HL-60 (cell line): ENCODE results near the gene MCM7.

Experiments used
- POLR2AphosphoS5 ChIP-seq: IDR thresholded peaks from 2 replicates; pipeline ENCODE4 v1.6.1; 2012; ENCODE audit warnings: low read depth
- SPI1 ChIP-seq: IDR thresholded peaks from 2 replicates; pipeline ENCODE4 v1.6.1; 2012; ENCODE audit warnings: low read depth, mild to moderate bottlenecking, borderline replicate concordance
- TF ChIP-seq, protein P1 (sequence below): IDR thresholded peaks from one replicate; pipeline ENCODE4 v1.5.1; 2011; ENCODE audit warnings: low read length, control low read depth, inconsistent platforms; ENCODE audit not compliant: insufficient read depth
- TF ChIP-seq, protein P2 (sequence below): IDR thresholded peaks from 2 replicates; pipeline ENCODE4 v1.6.1; 2012; ENCODE audit warnings: low read depth; ENCODE audit not compliant: insufficient replicate concordance

DNA sequence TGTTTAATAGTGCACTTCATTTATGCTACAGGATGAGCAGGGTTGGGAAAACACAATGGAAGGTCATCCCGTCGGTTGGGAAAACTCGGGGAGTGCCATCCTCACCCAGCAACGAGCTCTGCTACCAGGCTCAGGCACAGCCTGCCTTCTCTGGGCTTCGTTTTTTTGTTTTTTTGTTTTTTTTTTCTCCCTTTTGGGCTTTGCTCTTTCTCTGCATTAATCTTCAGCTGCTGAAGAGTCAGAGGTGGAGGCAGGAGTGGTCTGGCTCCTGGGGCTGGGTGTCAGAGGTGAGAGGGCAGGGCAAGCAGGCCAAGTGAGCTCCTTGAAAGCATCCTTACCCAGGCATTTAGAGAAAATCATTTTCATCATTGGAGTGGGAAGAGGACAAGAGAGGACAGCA lies 31.2 kb downstream of the MCM7 start:
- TF ChIP-seq, protein P1, sequence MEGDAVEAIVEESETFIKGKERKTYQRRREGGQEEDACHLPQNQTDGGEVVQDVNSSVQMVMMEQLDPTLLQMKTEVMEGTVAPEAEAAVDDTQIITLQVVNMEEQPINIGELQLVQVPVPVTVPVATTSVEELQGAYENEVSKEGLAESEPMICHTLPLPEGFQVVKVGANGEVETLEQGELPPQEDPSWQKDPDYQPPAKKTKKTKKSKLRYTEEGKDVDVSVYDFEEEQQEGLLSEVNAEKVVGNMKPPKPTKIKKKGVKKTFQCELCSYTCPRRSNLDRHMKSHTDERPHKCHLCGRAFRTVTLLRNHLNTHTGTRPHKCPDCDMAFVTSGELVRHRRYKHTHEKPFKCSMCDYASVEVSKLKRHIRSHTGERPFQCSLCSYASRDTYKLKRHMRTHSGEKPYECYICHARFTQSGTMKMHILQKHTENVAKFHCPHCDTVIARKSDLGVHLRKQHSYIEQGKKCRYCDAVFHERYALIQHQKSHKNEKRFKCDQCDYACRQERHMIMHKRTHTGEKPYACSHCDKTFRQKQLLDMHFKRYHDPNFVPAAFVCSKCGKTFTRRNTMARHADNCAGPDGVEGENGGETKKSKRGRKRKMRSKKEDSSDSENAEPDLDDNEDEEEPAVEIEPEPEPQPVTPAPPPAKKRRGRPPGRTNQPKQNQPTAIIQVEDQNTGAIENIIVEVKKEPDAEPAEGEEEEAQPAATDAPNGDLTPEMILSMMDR: no peak
- TF ChIP-seq, protein P2, sequence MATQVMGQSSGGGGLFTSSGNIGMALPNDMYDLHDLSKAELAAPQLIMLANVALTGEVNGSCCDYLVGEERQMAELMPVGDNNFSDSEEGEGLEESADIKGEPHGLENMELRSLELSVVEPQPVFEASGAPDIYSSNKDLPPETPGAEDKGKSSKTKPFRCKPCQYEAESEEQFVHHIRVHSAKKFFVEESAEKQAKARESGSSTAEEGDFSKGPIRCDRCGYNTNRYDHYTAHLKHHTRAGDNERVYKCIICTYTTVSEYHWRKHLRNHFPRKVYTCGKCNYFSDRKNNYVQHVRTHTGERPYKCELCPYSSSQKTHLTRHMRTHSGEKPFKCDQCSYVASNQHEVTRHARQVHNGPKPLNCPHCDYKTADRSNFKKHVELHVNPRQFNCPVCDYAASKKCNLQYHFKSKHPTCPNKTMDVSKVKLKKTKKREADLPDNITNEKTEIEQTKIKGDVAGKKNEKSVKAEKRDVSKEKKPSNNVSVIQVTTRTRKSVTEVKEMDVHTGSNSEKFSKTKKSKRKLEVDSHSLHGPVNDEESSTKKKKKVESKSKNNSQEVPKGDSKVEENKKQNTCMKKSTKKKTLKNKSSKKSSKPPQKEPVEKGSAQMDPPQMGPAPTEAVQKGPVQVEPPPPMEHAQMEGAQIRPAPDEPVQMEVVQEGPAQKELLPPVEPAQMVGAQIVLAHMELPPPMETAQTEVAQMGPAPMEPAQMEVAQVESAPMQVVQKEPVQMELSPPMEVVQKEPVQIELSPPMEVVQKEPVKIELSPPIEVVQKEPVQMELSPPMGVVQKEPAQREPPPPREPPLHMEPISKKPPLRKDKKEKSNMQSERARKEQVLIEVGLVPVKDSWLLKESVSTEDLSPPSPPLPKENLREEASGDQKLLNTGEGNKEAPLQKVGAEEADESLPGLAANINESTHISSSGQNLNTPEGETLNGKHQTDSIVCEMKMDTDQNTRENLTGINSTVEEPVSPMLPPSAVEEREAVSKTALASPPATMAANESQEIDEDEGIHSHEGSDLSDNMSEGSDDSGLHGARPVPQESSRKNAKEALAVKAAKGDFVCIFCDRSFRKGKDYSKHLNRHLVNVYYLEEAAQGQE: no peak
- TF ChIP-seq POLR2AphosphoS5 (no peak), SPI1 (no peak)
